ENCODE results near the gene NOVA2. TPM values are rescaled to one million over a fixed set of nuclear protein-coding genes. Genes with fewer than 3 reads are reported as not detected.

The NOVA2 gene
- total RNA-seq, 1 donor from 2014 or later, result 5.1 TPM

DNA sequence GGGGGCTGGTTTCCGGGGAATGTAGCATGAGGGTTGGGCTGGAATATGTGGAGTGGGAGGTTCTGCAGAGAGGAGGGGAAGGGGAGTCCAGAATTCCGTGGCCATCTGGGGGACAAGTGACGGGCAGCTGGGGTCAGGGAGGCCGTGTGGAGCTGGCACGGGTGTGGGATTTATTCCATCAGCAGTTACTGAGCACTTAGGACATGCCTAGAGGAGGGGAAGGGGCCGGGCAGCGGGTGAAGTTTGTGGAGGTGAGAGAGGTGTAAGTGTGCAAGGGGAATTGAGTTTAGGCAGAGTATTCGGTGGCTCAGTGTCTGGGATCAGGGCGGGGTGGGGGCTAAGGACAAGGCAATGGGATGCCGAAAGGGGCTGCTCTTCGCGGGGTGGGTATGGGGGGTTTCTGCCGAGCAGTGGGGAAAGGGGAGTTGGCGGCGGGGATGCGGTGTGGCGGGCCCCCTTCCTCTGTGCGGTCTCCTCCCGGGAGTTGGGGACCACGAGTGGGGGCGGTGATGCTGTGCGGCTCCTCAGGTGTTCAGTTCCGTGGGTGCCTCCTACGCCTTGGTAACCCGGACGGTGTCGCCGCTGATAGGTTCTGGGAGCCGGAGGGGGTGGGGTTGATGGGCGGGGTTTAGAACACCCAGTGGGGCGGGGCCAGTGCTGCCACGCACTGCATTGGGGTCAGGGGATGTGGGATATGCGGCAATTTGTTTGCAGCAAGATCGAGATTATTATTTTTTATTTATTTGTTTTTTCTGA lies 27.0 kb upstream of the NOVA2 start:
- DNase-seq (ENCODE audit: low read depth in 2 of 2), result peak in 1 of 2 donors; percentile 53

DNA sequence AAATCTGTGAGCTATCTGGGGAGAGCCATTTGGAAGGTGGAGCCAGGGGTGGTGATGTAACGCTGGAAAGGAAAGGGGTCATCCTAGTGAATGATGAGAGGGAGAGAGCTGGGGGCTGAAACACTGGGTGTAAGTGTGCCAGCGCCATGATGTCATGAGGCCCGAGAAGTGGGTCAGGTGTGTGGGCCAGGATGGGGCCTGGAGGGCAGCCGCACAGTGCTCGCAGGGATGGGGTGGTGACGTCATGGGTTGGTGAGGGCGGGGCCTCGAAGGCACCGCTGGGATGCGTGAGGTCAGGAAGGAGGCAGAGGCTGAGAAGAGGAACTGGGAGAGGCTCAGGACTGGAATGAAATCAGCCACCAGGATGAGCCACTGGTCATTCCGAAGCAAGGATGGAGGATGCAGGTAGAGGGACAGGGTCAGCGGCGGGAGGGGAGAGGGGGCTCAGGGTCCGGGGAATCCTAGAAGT lies 26.0 kb upstream of the NOVA2 start:
- DNase-seq (ENCODE audit: low read depth in 2 of 2), result peak in 1 of 2 donors; percentile 29

DNA sequence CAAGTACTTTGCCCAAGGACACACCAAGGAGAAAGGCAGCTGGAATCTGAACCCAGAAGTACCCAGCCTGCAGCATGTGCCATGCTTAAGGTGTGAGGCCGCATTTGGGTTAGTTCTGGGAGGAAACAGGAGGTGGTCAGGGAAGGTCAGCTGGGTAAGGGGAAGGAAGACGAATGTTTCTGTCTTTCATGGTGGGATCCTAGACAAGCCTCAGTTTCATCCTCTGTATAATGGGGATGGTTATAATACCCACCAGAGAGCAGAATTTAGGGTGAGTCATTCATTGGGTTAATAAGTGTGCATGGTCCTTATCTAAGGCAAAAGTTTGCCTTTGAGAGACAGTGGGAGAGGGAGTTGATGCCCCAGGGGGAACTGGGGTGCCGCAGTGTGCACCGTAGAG lies 25.2 kb upstream of the NOVA2 start:
- DNase-seq (ENCODE audit: low read depth in 2 of 2), result no peak

DNA sequence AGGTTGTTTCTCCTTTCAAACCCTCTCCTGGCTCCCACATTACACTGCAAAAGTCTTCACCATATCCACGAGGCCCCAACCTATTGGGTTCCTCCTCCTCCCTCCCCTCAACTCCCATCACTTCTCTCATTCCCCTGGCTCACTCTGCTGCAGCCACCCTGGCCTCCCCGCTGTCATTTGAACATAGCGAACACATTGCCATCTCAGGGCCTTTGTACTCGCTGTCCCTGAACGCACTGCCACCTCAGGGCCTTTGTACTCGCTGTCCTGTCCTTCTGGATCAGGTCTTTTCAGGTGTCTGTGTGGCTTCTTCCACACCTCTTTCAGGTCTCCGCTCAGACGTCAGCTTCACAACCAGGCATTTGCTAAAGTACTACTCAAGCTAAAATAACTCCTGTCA lies 23.3 kb upstream of the NOVA2 start:
- DNase-seq (ENCODE audit: low read depth in 2 of 2), result no peak

DNA sequence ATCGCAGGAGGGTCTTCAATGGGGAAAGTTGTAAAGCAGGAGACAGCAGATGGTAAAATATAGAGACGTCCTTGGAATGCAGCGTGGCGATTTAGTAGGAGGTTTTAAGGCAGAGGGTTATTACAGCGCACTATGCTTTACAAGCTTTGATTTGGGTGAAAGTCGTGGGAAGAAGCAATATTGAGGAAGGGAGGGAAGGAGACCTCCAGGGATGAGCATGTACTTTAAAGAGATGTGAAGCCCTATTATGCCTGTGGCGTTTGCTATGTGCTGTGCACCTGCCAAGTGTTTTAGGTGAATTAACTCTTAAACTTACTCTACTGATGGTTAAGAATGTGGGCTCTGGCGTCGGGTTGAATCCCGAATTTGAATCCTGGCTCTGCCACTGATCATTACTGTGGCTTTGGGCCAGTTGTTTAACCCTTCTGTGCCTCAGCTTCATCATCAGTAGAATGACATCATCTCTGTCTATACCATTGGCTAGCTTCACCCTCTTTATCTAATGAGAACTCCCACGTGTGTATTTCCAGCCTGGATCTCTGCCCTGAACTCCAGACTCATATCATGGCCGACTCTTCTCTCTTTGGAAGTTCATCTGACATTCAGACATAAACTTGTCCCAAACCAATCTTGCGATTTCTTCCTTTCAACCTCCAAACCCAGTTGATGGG lies 22.2 kb upstream of the NOVA2 start:
- no peak for DNase-seq (ENCODE audit: low read depth in 2 of 2)

DNA sequence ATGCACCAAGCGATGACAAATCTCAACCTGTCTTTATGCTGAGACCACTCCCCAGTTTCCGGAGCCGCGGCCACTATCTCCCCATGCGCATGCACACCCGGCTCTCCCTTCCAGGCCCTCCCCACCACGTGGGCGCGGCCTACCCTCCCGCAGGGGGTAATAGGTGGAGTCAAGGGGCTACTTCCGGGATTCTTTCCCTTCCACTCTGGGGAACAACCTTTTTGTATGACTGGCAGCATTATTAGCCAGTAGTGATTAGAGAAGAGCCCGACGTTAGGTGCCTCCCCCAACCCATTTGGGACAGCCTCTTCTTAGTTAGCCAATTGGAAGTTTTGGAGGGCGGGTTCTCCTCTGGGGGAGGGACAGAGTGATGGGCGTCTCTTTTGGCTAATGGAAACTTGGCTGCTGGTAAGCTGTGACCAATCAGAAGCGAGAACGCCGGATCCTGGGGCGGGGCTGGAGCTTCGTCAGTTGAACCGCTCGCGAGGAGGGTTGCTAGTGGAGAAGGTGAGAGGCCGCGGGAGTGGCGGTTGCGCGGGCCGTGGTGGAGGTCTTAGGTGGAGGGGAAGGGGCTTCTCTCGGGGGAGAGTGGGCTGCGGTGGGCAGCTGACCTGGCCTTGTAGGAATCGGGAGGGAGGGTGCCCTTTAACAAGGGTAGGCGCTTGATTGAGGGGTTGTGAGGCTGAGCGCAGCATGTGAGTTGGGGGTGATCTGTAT lies 21.5 kb upstream of the NOVA2 start, which contains the start of gene CCDC61:
CCDC61 (plus strand) TSS at position 470 of the 717 bp plus-strand sequence. CDS start 7,552 bp downstream, outside the sequence.
- peak; percentile 100 for DNase-seq (ENCODE audit: low read depth in 2 of 2)

DNA sequence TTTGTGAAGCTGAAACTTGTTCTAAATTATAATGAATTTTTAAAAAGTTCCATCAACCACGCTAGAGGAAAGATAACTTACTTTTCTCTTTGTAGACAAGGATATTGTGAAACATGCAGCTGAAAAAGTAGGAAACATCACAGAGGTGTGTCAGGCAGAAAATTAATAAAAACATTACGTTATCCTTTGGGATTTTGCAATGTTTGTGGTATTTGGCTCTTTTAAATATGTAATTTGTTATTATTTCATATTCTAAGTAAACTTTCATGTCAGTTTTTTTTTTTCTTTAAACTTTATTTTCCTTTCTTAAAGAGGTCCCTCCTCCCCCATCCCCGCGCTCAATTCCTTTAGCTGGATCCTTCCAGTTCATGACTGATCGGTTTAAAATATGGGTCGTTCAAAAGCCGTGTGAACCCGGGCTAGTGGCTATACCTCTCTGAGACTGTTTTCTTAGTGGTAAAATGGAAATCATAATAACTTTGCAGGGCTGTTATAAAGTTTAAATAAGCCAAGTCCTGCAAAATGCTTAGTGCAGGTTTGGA lies 20.9 kb upstream of the NOVA2 start:
- DNase-seq (ENCODE audit: low read depth in 2 of 2), result no peak

DNA sequence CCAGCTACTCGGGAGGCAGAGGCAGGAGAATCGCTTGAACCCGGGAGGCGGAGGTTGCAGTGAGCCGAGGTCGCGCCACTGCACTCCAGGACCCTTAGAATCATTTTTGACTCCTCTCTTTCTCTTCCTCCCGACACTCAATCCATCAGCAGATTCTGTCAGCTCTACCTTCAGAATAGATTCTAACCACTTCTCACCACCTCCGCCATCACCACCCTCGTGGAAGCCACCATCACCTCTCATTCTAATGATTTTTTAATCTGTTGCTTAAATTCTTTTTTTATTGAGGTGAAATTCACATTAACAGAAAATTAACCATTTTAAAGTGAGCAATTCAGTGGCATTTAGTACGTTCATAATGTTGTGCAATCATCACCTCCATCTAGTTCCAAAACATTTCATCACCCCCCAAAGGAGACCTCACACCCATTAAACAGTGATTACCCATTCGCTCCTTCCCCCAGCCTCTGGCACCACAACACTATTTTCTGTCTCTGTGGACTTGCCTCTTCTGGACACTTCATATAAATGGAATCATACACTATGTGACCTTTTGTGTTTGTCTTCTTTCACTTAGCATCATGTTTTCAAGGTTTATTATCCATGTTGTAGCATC lies 16.6 kb upstream of the NOVA2 start:
- DNase-seq (ENCODE audit: low read depth in 2 of 2), result no peak

DNA sequence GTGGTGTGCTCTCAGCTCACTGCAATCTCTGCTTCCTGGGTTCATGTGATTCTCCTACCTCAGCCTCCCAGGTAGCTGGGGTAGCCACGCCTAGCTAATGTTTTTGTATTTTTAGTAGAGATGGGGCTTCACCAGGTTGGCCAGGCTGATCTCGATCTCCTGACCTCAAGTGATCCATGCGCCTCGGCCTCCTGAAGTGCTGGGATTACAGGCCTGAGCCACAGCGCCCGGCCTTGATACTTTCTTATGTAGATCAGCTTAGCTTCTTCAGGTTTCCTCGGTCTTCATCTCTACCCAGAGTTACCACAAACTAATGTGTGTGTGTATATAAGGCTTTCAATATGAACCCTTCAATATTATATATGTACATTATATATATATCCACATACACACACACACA lies 11.7 kb upstream of the NOVA2 start:
- no peak for DNase-seq (ENCODE audit: low read depth in 2 of 2)

DNA sequence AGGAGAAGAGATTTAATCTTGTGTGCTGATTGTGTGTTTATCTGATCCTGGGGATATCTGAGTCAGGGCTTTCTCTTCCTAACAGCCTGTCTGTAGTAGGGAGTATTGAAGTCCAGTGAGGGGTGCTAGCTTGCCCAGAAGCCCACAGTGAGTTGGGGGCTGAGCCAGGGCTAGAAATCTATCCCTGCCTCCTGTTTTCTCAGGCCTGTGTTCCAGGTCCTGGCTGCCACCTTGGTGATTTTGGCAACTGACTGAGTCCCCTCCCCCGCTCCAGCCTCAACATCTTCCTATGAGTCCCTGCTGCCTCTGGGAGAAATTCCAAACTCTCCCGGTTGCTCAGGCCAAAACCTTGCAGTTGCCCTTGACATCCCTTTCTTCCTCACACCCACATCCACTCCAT lies 7.7 kb upstream of the NOVA2 start:
- no peak for DNase-seq (ENCODE audit: low read depth in 2 of 2)

DNA sequence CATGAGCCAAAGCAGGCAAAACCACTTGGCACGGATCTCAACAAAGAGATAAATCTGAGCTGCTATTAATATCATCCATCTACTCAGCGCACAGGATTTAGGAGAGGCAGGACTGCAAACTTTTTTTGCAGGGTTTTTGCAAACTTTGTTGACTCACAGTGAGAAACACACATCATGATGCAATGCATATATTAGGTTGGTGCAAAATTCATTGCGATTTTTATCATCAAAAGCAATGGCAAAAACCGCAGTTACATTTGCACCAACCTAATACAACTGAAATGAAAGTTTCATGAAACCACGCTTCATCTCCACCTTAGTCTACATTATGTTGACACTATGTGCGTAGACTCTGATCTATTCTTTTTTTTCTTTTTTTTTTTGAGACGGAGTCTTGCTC lies 4.5 kb upstream of the NOVA2 start:
- no peak for DNase-seq (ENCODE audit: low read depth in 2 of 2)

DNA sequence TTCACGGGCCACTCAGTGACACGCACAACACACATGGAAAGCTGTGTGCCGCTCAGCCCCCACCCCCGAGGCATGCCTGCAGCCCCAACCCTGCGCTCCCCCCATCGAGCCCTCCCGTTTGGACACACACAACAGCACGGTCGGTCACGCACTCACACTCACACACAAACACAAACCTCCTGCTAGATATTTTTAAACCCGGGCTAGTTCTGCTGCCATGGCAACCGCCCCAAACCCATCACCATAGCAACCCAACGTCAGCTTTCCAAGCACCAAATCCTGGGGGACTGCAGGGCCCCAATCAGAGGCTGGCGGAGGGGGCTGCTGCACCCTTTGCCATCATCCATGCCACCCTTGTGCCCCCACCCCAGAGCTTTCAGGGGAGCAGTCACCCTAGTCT lies 2.5 kb upstream of the NOVA2 start:
- no peak for DNase-seq (ENCODE audit: low read depth in 2 of 2)

DNA sequence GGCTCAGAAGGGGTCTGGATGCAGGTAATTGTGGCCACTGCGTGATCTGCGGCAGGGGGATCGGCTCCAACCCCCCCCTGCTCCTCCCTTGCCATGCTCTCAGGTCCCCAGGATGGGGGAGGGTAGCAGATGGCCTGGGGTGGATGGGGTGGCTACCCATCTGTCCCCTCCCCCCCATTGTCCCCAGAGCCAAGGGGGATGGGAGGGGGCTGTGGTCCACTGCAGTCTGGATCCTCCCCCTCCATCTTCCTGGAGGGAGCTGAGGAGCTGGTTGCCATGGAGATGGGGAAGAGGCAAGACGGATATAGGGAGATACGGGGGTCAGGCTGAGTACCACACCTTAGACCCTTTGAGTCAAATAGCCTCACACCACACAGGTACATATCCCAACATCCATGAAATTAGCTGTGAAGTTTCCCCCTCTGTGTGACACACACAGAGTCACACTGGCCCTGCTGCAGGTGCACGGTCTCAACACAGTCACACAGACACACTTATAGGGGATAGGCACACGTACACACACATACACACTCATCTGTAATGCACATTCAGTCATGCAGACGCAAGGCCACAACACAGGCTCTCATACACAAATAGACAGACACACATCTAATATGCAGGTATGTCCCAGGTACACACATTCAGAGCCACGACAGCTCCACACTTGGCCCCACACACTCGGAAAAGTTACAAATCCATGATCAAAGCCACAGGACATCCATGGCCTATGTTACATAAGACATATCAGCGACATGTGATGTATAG lies 1.8 kb upstream of the NOVA2 start:
- no peak for DNase-seq (ENCODE audit: low read depth in 2 of 2)

DNA sequence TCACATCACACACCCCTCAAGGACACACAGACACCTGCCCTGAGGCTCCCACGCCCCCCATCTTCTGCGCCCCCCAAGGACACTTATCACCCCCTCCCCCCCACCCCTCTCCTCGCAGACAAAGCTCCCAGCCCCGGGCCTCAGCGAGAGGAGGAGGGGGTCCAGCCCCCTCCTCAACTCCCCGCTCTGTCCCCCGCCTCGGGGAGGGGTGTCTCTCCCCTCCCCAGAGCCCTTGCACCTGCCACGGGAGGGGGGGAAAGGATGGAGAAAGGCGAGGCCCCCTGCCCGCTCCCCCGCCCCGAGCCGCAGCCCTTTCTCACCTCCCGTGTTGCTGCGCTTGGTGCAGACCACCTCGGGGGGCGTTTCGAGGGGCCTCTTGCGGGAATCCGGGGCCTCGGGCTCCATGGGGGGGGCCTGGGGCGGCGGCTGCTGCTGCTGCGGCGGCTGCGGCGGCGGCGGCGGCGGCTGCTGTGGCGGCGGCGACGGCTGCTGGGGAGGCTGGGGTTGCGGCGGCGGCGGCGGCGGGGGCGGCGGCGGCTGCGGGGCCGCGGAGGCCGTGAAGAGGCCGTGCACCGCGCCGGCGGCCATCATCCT lies 621 bp downstream of the NOVA2 start:
- no peak for DNase-seq (ENCODE audit: low read depth in 2 of 2)

DNA sequence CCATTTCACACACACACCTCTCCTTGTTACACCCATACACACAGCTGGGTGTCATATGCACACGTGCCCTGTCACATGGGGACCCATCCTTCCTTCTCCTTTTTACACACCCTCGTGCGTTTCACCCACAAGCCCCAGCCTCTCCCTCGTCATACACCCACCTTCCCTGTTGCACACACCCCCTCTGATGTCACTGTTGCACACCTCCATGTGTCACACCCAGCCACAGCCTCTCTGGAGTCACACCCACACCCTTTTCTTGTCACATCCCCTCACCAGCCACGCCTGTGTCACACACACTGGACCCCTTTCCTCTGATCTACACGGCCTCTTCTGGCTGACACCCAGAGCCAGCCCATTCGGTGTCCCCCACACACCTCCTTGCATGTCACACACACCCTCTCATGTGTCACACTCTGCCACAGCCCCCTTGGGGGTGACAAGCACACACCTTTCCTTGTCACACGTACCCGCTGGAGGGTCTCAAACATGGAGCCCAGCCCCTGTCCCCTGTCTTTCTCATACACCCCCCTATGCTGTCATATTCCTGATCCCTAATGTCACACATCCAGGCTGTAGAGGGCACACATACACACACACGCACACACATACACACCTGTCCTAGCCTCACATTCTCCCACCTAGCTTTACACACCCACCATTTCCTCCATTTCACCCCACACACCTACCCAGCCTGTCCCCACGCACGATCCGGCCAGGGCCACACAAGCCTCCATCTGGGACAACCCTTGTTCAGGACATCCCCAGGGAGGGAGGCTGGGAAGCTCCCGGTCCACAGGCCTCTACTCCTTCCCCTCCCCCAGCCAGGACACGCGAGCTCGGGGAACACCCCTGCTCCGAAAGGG lies 1.4 kb downstream of the NOVA2 start:
- DNase-seq (ENCODE audit: low read depth in 2 of 2), result peak in 1 of 2 donors; percentile 45

DNA sequence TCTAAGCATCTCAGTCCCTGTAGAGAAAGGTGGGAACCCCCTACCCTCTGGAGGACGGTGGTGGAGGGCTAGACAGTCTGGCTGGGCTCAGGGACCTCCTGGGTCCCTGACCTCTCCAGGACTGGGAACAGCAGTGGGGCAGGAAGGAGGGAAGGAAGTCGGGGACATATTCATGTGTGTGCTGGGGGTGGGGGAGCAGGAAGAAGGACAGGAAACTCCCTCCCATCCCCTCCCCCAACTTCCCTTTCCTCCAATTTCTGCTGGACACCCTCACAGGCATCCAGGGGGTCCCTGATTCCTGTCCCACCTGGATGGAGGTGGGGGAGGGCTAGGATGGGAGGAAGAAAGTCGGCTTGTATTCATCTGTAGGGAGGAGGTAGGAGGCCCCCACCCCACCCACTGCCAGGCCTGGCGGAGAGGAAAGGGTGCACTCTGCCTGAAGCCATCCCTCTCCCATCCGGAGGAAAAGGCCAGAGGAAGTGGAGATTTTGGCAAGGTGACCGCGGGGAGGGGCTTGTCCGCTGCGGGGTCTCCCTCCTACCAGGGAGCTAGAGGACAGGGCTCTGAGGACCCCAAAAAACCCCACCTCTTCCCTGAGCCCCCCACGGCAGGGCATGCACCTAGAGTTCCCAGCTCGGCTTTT lies 2.3 kb downstream of the NOVA2 start:
- no peak for DNase-seq (ENCODE audit: low read depth in 2 of 2)

DNA sequence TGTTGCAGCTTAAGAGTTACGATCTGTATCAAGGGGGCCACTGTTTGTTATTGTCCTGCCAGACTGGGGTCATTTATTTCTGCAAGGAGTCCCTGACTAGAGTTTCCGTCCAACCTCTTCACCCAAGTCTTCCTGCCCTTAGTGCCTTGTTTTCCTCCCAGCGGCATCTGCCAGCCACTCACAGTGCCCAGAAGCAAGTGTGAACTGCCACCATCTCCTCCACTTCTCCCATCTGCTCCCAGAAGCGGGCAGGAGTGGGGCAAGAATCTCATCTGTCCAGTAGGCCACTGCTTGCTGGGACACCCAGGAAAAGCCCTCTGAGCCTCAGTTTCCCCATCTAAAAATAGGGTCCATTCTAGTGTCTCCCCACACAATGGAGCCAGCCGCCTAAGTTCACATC lies 4.0 kb downstream of the NOVA2 start:
- DNase-seq (ENCODE audit: low read depth in 2 of 2), result no peak

DNA sequence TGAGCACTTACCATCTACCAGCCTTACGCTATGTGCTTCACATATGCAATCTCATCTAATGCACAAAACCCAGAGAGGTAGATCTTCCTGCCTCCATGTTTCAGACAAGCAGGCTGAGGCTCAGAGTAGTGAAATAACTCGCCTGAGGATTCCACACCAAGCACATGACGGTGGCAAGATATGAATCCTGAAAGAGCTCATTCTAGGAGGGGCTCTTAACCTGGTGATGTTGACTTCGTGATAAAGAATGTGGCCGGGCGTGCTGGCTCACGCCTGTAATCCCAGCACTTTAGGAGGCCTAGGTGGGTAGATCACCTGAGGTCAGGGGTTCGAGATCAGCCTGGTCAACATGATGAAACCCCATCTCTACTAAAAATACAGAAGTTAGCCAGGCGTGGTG lies 5.0 kb downstream of the NOVA2 start:
- DNase-seq (ENCODE audit: low read depth in 2 of 2), result no peak

DNA sequence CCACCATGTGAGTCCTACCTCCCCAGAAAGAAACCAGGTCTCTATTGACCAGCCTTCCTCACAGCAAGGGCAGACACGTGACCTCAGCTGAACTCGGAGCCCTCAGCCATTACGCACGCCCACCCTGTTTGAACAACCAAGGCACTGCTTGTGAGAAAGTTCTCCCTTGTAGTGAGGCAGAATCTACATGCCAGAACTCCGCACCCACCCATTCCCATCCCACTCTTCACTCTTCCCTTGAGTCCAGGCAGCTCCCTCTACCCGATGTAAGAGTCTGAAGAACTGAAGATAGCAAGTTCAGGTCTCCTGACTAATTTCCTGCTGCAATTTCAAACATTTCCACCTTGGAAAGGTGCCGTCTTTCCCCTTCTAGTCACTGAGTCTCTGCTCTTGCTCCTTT lies 6.4 kb downstream of the NOVA2 start:
- DNase-seq (ENCODE audit: low read depth in 2 of 2), result no peak

Measured in dermis microvascular lymphatic vessel endothelial cell (primary cell).